Measurements from ENCODE around the gene FRMD4A.

The FRMD4A gene

GRCh38 chr10:13991353-13991752 is 339.4 kb downstream of the FRMD4A start:
- Histone ChIP-seq H3K4me3 (ENCODE audit: low read length in 2 of 2) (no peak overlapping the region), H2BK5ac (ENCODE audit: low read length) (no peak overlapping the region)
- no CpG with 5 or more reads among the region's 5 CpGs for WGBS, 2 donors (ENCODE audit: extremely low coverage in 2 of 2, insufficient read length in 2 of 2, insufficient replicate concordance in 1 of 2)

GRCh38 chr10:13990946-13991345 is 339.8 kb downstream of the FRMD4A start:
- Histone ChIP-seq H2AK5ac (ENCODE audit: low read depth, low read length) (no peak overlapping the region), H3K4me3 (ENCODE audit: low read length in 2 of 2) (peak overlapping the region in 1 of 2 donors; percentile 0), H3K27me3 (ENCODE audit: control insufficient read depth in 3 of 3, insufficient read depth in 3 of 3, low read depth in 1 of 3, low read length in 3 of 3) (no peaks in the 10 kb centered on the region), H2BK5ac (ENCODE audit: low read length) (no peak overlapping the region), H3K4ac (ENCODE audit: low read length) (no peak overlapping the region), H3K4me2 (ENCODE audit: insufficient read depth, low read length, poor library complexity, severe bottlenecking) (no peak overlapping the region), H4K8ac (ENCODE audit: low read depth, low read length) (no peak overlapping the region), H3K27ac (replicated peaks; ENCODE audit: low read length) (peak overlapping the region; percentile 38), H3K79me1 (ENCODE audit: low read depth, low read length) (no peaks in the 10 kb centered on the region), H2BK12ac (ENCODE audit: low read length) (no peak overlapping the region), H3K36me3 (replicated peaks in 1 of 2; ENCODE audit: control insufficient read depth in 2 of 2, insufficient read depth in 2 of 2, low read length in 2 of 2) (no peaks in the 10 kb centered on the region), H3K18ac (ENCODE audit: low read length) (peak overlapping the region; percentile 11), H3K14ac (ENCODE audit: low read length) (no peak overlapping the region), H3K4me1 (ENCODE audit: control insufficient read depth in 2 of 2, insufficient read depth in 1 of 2, low read depth in 1 of 2, low read length in 2 of 2) (peaks cover 13 to 31% of the 10 kb centered on the region in 2 donors), H2BK120ac (ENCODE audit: low read depth, low read length) (no peak overlapping the region), H3K9me3 (replicated peaks in 1 of 2; ENCODE audit: control insufficient read depth in 2 of 2, insufficient read depth in 1 of 2, low read depth in 1 of 2, low read length in 2 of 2) (peaks cover 0 to 6% of the 10 kb centered on the region in 2 donors), H3K9ac (ENCODE audit: low read depth, low read length, poor library complexity) (no peak overlapping the region), H4K91ac (ENCODE audit: low read depth, low read length, poor library complexity) (no peak overlapping the region), H2BK15ac (ENCODE audit: low read length) (no peak overlapping the region), H3K23ac (ENCODE audit: low read depth, low read length, poor library complexity) (no peak overlapping the region), H2AFZ (ENCODE audit: low read length) (peak overlapping the region; percentile 39)
- no peak for DNase-seq (ENCODE audit: low spot score)
- WGBS, 2 donors (ENCODE audit: extremely low coverage in 2 of 2, insufficient read length in 2 of 2, insufficient replicate concordance in 1 of 2), result no CpG with 5 or more reads among the region's 7 CpGs

More at GRCh38 chr10:13991353-13991752, 339.4 kb downstream of the FRMD4A start:
- no peak overlapping the region for H3K4me2 ChIP-seq (ENCODE audit: insufficient read depth, low read length, poor library complexity, severe bottlenecking)
- H3K27ac ChIP-seq (replicated peaks; ENCODE audit: low read length), result peak overlapping the region; percentile 38
- H3K4ac ChIP-seq (ENCODE audit: low read length), result no peak overlapping the region
- no peaks in the 10 kb centered on the region for H3K79me1 ChIP-seq (ENCODE audit: low read depth, low read length)
- peak overlapping the region; percentile 39 for H2AFZ ChIP-seq (ENCODE audit: low read length)
- H3K9me3 ChIP-seq (replicated peaks in 1 of 2; ENCODE audit: control insufficient read depth in 2 of 2, insufficient read depth in 1 of 2, low read depth in 1 of 2, low read length in 2 of 2), result peaks cover 0 to 6% of the 10 kb centered on the region in 2 donors
- DNase-seq (ENCODE audit: low spot score), result no peak
- no peak overlapping the region for H3K18ac ChIP-seq (ENCODE audit: low read length)
- no peak overlapping the region for H3K14ac ChIP-seq (ENCODE audit: low read length)
- H3K23ac ChIP-seq (ENCODE audit: low read depth, low read length, poor library complexity), result no peak overlapping the region
- H3K4me1 ChIP-seq (ENCODE audit: control insufficient read depth in 2 of 2, insufficient read depth in 1 of 2, low read depth in 1 of 2, low read length in 2 of 2), result peaks cover 13 to 31% of the 10 kb centered on the region in 2 donors
- H4K8ac ChIP-seq (ENCODE audit: low read depth, low read length), result no peak overlapping the region
- no peak overlapping the region for H4K91ac ChIP-seq (ENCODE audit: low read depth, low read length, poor library complexity)
- no peaks in the 10 kb centered on the region for H3K27me3 ChIP-seq (ENCODE audit: control insufficient read depth in 3 of 3, insufficient read depth in 3 of 3, low read depth in 1 of 3, low read length in 3 of 3)
- no peak overlapping the region for H3K9ac ChIP-seq (ENCODE audit: low read depth, low read length, poor library complexity)
- no peaks in the 10 kb centered on the region for H3K36me3 ChIP-seq (replicated peaks in 1 of 2; ENCODE audit: control insufficient read depth in 2 of 2, insufficient read depth in 2 of 2, low read length in 2 of 2)
- no peak overlapping the region for H2AK5ac ChIP-seq (ENCODE audit: low read depth, low read length)
- no peak overlapping the region for H2BK15ac ChIP-seq (ENCODE audit: low read length)
- no peak overlapping the region for H2BK12ac ChIP-seq (ENCODE audit: low read length)
- H2BK120ac ChIP-seq (ENCODE audit: low read depth, low read length), result no peak overlapping the region

- Histone ChIP-seq H3K36me3 (replicated peaks in 1 of 2; ENCODE audit: control insufficient read depth in 2 of 2, insufficient read depth in 2 of 2, low read length in 2 of 2) (no peaks in the 10 kb centered on the region), H3K79me1 (ENCODE audit: low read depth, low read length) (no peaks in the 10 kb centered on the region), H3K18ac (ENCODE audit: low read length) (peak overlapping the region; percentile 20), H3K14ac (ENCODE audit: low read length) (no peak overlapping the region), H4K8ac (ENCODE audit: low read depth, low read length) (no peak overlapping the region), H2BK120ac (ENCODE audit: low read depth, low read length) (no peak overlapping the region), H3K9ac (ENCODE audit: low read depth, low read length, poor library complexity) (no peak overlapping the region), H2BK12ac (ENCODE audit: low read length) (no peak overlapping the region), H3K4me2 (ENCODE audit: insufficient read depth, low read length, poor library complexity, severe bottlenecking) (no peak overlapping the region), H2BK15ac (ENCODE audit: low read length) (no peak overlapping the region), H3K4me3 (ENCODE audit: low read length in 2 of 2) (peak overlapping the region in 1 of 2 donors; percentile 0), H3K27me3 (ENCODE audit: control insufficient read depth in 3 of 3, insufficient read depth in 3 of 3, low read depth in 1 of 3, low read length in 3 of 3) (no peaks in the 10 kb centered on the region), H4K91ac (ENCODE audit: low read depth, low read length, poor library complexity) (no peak overlapping the region), H2AFZ (ENCODE audit: low read length) (peak overlapping the region; percentile 39), H2AK5ac (ENCODE audit: low read depth, low read length) (no peak overlapping the region), H3K9me3 (replicated peaks in 1 of 2; ENCODE audit: control insufficient read depth in 2 of 2, insufficient read depth in 1 of 2, low read depth in 1 of 2, low read length in 2 of 2) (peaks cover 0 to 6% of the 10 kb centered on the region in 2 donors), H3K23ac (ENCODE audit: low read depth, low read length, poor library complexity) (no peak overlapping the region), H3K4ac (ENCODE audit: low read length) (no peak overlapping the region), H3K4me1 (ENCODE audit: control insufficient read depth in 2 of 2, insufficient read depth in 1 of 2, low read depth in 1 of 2, low read length in 2 of 2) (peaks cover 13 to 31% of the 10 kb centered on the region in 2 donors), H3K27ac (replicated peaks; ENCODE audit: low read length) (peak overlapping the region; percentile 38), H2BK5ac (ENCODE audit: low read length) (no peak overlapping the region)
- no CpG with 5 or more reads among the region's 12 CpGs for WGBS, 2 donors (ENCODE audit: extremely low coverage in 2 of 2, insufficient read length in 2 of 2, insufficient replicate concordance in 1 of 2)
- DNase-seq (ENCODE audit: low spot score), result no peak
Observed at GRCh38 chr10:13990392-13990805, 340.3 kb downstream of the FRMD4A start.

GRCh38 chr10:13989616-13990015 is 341.1 kb downstream of the FRMD4A start:
- Histone ChIP-seq H3K36me3 (replicated peaks in 1 of 2; ENCODE audit: control insufficient read depth in 2 of 2, insufficient read depth in 2 of 2, low read length in 2 of 2) (no peaks in the 10 kb centered on the region), H3K9ac (ENCODE audit: low read depth, low read length, poor library complexity) (no peak overlapping the region), H2AFZ (ENCODE audit: low read length) (peak overlapping the region; percentile 39), H3K27me3 (ENCODE audit: control insufficient read depth in 3 of 3, insufficient read depth in 3 of 3, low read depth in 1 of 3, low read length in 3 of 3) (no peaks in the 10 kb centered on the region), H3K14ac (ENCODE audit: low read length) (no peak overlapping the region), H3K4ac (ENCODE audit: low read length) (no peak overlapping the region), H3K4me3 (ENCODE audit: low read length in 2 of 2) (no peak overlapping the region), H3K4me1 (ENCODE audit: control insufficient read depth in 2 of 2, insufficient read depth in 1 of 2, low read depth in 1 of 2, low read length in 2 of 2) (peaks cover 13 to 31% of the 10 kb centered on the region in 2 donors), H4K91ac (ENCODE audit: low read depth, low read length, poor library complexity) (no peak overlapping the region), H4K8ac (ENCODE audit: low read depth, low read length) (no peak overlapping the region), H3K4me2 (ENCODE audit: insufficient read depth, low read length, poor library complexity, severe bottlenecking) (no peak overlapping the region), H2BK120ac (ENCODE audit: low read depth, low read length) (no peak overlapping the region), H2BK5ac (ENCODE audit: low read length) (no peak overlapping the region), H2BK12ac (ENCODE audit: low read length) (no peak overlapping the region), H3K79me1 (ENCODE audit: low read depth, low read length) (no peaks in the 10 kb centered on the region), H3K27ac (replicated peaks; ENCODE audit: low read length) (no peak overlapping the region), H2BK15ac (ENCODE audit: low read length) (no peak overlapping the region), H2AK5ac (ENCODE audit: low read depth, low read length) (no peak overlapping the region), H3K23ac (ENCODE audit: low read depth, low read length, poor library complexity) (no peak overlapping the region), H3K9me3 (replicated peaks in 1 of 2; ENCODE audit: control insufficient read depth in 2 of 2, insufficient read depth in 1 of 2, low read depth in 1 of 2, low read length in 2 of 2) (peaks cover 0 to 6% of the 10 kb centered on the region in 2 donors), H3K18ac (ENCODE audit: low read length) (no peak overlapping the region)
- WGBS, 2 donors (ENCODE audit: extremely low coverage in 2 of 2, insufficient read length in 2 of 2, insufficient replicate concordance in 1 of 2), result no CpG with 5 or more reads among the region's 2 CpGs
- DNase-seq (ENCODE audit: low spot score), result no peak

Measured in neuronal stem cell (in vitro differentiated cells).